Upper lobe of left lung (tissue), 6 donors: ENCODE results near the gene CCN6. TPM values are rescaled to one million over a fixed set of nuclear protein-coding genes. Genes with fewer than 3 reads are reported as not detected.
"Not testable (repeated sequence)": the region's sequence is repeated elsewhere in the genome, so short reads cannot be mapped to it uniquely, and the experiment has no call there.

ENCODE experiments used
- ATAC-seq, 2 donors: fragments of 200-7000 bp; cut with Tn5 transposase; one replicate each; pipeline ENCODE4 v1.9.1; 2022; ENCODE audit warnings: mild to moderate bottlenecking in 2 of 2, moderate library complexity in 2 of 2; ENCODE audit not compliant: low FRiP score in 2 of 2
- DNase-seq, 2 donors: peaks; one replicate each; pipeline ENCODE4 v3.0.0-alpha.2; 2019 to 2020
- H3K27ac ChIP-seq, 4 donors: fragments of 200-600 bp; sonication (generic); one replicate each; pipeline ENCODE4 v1.5.1; 2016 to 2019
- H3K27me3 ChIP-seq, 4 donors: fragments of 200-600 bp; sonication (generic); one replicate each; pipeline ENCODE4 v1.5.1; 2017 to 2019
- H3K36me3 ChIP-seq, 4 donors: fragments of 200-600 bp; sonication (generic); one replicate each; pipeline ENCODE4 v1.5.1; 2016 to 2019
- H3K4me1 ChIP-seq, 4 donors: fragments of 200-600 bp; sonication (generic); one replicate each; pipeline ENCODE4 v1.5.1; 2018 to 2019
- H3K4me3 ChIP-seq, 4 donors: fragments of 200-600 bp; sonication (generic); one replicate each; pipeline ENCODE4 v1.5.1; 2017 to 2019; ENCODE audit warnings: mild to moderate bottlenecking in 2 of 4, moderate library complexity in 1 of 4
- H3K9me3 ChIP-seq, 4 donors: fragments of 200-600 bp; sonication (generic); one replicate each; pipeline ENCODE4 v1.5.1; 2018 to 2019
- EP300 ChIP-seq, 4 donors: sonication (generic); formaldehyde crosslinking; IDR thresholded peaks; one replicate each; pipeline ENCODE4 v1.5.1; 2017; ENCODE audit warnings: antibody characterized with exemption in 4 of 4, control low read depth in 2 of 4
- POLR2A ChIP-seq, 4 donors: fragments of 450-650 bp; IDR thresholded peaks; one replicate each; pipeline ENCODE4 v1.5.1; 2016 to 2017; ENCODE audit warnings: antibody characterized with exemption in 4 of 4, mild to moderate bottlenecking in 2 of 4
- POLR2AphosphoS5 ChIP-seq, 2 donors: sonication (generic); formaldehyde crosslinking; IDR thresholded peaks; one replicate each; pipeline ENCODE4 v1.5.1; 2017; ENCODE audit warnings: antibody characterized with exemption in 2 of 2
- WGBS, 2 donors: methylation state at CpG; one replicate each; pipeline ENCODE4 v1.1.5; 2017 to 2018; 5-methylcytosine and 5-hydroxymethylcytosine counted together
- total RNA-seq, 6 donors: library from RNA; depleted of rRNA in 4 of 6; stranded (reverse); fragments of >200 nt in 4 of 6; gene quantifications; one replicate each; pipeline versions ENCODE4 v1.1.0 to v1.2.1, GENCODE V29; 2016 to 2021
- TF ChIP-seq, protein P1 (sequence below), 6 experiments: fragments of 450-650 bp in 4 of 6; fragments of 200-600 bp in 2 of 6; sonication (generic) in 2 of 6; IDR thresholded peaks; one replicate each; pipeline ENCODE4 v1.5.1; 2016 to 2019; ENCODE audit warnings: antibody characterized with exemption in 6 of 6
- donor health status: DM: no; HTN: no; CAD: no; lungs with moderate emphysema.
- donor health status: DM: no; HTN: yes; CAD: no; lungs with severe emphysema.

Gene CCN6
- total RNA-seq, 6 donors from 2014 or later, result not detected

DNA sequence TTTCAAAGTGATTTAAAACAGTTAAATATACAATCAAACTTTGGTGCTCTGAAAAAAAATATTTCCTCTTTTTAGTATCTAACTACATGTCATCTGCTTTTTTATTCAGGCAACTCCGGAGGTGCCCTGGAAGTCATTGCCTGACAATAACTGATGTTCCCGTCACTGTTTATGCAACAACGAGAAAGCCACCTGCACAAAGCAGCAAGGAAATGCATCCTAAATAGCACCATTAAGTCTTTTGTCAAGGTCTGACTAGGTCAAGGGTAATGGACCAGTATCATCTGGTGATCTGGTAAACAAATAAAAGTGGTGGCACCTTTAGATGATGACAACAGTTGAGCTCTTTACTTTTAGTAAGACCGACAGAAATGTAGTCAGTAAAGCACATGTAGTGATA lies 46.7 kb downstream of the CCN6 start:
- no peak for TF ChIP-seq EP300 (IDR thresholded peaks at IDR 0.05)
- no peak for TF ChIP-seq POLR2A (IDR thresholded peaks at IDR 0.05)
- no peak for TF ChIP-seq POLR2AphosphoS5 (IDR thresholded peaks at IDR 0.05)
- TF ChIP-seq, protein P1, sequence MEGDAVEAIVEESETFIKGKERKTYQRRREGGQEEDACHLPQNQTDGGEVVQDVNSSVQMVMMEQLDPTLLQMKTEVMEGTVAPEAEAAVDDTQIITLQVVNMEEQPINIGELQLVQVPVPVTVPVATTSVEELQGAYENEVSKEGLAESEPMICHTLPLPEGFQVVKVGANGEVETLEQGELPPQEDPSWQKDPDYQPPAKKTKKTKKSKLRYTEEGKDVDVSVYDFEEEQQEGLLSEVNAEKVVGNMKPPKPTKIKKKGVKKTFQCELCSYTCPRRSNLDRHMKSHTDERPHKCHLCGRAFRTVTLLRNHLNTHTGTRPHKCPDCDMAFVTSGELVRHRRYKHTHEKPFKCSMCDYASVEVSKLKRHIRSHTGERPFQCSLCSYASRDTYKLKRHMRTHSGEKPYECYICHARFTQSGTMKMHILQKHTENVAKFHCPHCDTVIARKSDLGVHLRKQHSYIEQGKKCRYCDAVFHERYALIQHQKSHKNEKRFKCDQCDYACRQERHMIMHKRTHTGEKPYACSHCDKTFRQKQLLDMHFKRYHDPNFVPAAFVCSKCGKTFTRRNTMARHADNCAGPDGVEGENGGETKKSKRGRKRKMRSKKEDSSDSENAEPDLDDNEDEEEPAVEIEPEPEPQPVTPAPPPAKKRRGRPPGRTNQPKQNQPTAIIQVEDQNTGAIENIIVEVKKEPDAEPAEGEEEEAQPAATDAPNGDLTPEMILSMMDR (IDR thresholded peaks at IDR 0.05), result no peak
- Histone ChIP-seq H3K4me3 (no peak overlapping the region), H3K27ac (no peak overlapping the region), H3K27me3 (no peaks in the 10 kb centered on the region), H3K4me1 (no peaks in the 10 kb centered on the region), H3K9me3 (no peaks in the 10 kb centered on the region), H3K36me3 (no peaks in the 10 kb centered on the region)
- WGBS, 2 donors, result 57 to 63% methylated on average over 4 of the region's 4 CpGs
- no peak for DNase-seq
- ATAC-seq, result no peak

DNA sequence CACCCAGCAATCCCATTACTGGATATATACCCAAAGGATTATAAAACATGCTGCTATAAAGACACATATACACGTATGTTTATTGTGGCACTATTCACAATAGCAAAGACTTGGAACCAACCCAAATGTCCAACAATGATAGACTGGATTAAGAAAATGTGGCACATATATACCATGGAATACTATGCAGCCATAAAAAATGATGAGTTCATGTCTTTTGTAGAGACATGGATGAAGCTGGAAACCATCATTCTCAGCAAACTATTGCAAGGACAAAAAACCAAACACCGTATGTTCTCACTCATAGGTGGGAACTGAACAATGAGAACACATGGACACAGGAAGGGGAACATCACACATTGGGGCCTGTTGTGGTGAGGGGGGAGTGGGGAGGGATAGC lies 52.1 kb downstream of the CCN6 start:
- H3K27me3 ChIP-seq, H3K4me1 ChIP-seq, H3K27ac ChIP-seq, H3K9me3 ChIP-seq, DNase-seq, H3K4me3 ChIP-seq, ATAC-seq: not testable (repeated sequence)
- H3K36me3 ChIP-seq, result peaks cover 0 to 31% (median 7%) of the 10 kb centered on the region in 4 donors
- WGBS, 2 donors, result 90 to 92% methylated on average over 2 of the region's 2 CpGs

DNA sequence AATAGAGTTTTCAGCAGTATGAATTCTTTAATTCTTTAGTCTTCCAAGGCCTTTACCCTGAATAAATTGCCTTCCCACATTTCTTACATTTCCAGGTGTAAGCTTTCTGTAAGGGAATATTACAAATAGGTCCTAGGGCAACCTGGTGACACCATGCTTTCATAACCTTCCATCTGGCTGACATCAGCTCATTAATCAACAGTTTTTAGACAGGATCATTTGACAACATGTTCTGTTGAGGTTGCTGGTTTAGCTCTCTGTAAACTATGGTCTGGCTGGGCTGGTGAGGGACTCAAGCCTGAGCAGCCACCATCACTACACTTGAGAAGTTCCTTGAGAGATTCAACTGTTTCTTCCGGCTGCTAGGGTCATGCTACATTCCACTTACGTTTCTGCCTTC lies 52.7 kb downstream of the CCN6 start:
- ATAC-seq (no peak), DNase-seq (no peak)
- Histone ChIP-seq H3K4me3 (no peak overlapping the region), H3K36me3 (peaks cover 0 to 33% (median 7%) of the 10 kb centered on the region in 4 donors), H3K4me1 (no peaks in the 10 kb centered on the region), H3K27ac (no peak overlapping the region), H3K27me3 (no peaks in the 10 kb centered on the region), H3K9me3 (no peaks in the 10 kb centered on the region)
- WGBS, 2 donors, result 76 to 80% methylated on average over 2 of the region's 2 CpGs
- TF ChIP-seq POLR2AphosphoS5 (IDR thresholded peaks at IDR 0.05) (no peak), POLR2A (IDR thresholded peaks at IDR 0.05) (no peak), EP300 (IDR thresholded peaks at IDR 0.05) (no peak)
- TF ChIP-seq, protein P1 (IDR thresholded peaks at IDR 0.05), result no peak

DNA sequence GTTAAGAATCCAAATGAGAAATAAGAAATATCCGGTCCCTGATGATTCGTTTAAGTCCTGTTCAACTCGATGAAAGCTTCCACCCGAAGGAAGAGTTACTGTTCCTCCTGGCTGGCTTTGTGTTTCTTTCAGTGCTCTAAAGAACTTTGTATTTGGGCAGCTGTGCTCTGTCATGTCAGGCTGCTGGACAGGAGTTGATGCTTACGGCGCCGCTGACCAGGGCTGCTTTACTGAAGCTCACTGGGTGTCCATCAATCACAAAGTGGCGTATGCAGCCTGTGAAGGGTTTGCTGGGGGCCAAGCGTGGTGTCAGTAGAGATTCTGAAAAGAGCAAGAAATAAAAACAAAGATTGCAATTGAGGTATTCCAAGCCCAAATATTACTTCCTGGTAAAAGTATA lies 55.4 kb downstream of the CCN6 start:
- WGBS, 2 donors, result 65 to 66% methylated on average over 9 of the region's 9 CpGs
- TF ChIP-seq POLR2AphosphoS5 (IDR thresholded peaks at IDR 0.05) (no peak), EP300 (IDR thresholded peaks at IDR 0.05) (no peak), POLR2A (IDR thresholded peaks at IDR 0.05) (no peak)
- TF ChIP-seq, protein P1 (IDR thresholded peaks at IDR 0.05), result no peak
- H3K4me3 ChIP-seq, result no peak overlapping the region
- DNase-seq, result no peak
- H3K9me3 ChIP-seq, result no peaks in the 10 kb centered on the region
- no peak overlapping the region for H3K27ac ChIP-seq
- no peaks in the 10 kb centered on the region for H3K4me1 ChIP-seq
- H3K36me3 ChIP-seq, result peaks cover 0 to 49% (median 8%) of the 10 kb centered on the region in 4 donors
- ATAC-seq, result no peak
- H3K27me3 ChIP-seq, result no peaks in the 10 kb centered on the region

DNA sequence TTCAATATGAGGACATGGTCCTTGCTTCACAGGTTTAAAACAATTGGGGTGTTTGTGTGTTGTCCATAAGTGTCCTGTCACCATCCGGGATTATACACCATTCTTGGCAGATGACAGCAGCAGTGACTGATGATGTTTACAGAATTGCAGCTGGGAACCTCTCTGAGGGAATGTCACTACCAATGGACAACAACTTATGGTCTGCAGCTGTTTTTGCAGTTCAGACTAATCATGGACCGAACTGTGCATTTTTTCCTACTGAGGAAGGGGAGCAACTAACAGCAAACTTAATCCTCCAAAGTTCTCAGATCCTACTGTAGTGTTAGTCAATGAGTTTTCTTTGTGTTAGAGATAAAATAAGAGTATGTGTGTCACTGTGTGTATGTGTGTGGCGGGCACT lies 59.5 kb downstream of the CCN6 start:
- Histone ChIP-seq H3K36me3 (peaks cover 0 to 73% (median 5%) of the 10 kb centered on the region in 4 donors), H3K4me1 (no peaks in the 10 kb centered on the region), H3K27me3 (no peaks in the 10 kb centered on the region), H3K4me3 (no peak overlapping the region), H3K27ac (no peak overlapping the region), H3K9me3 (no peaks in the 10 kb centered on the region)
- TF ChIP-seq, protein P1 (IDR thresholded peaks at IDR 0.05), result no peak
- TF ChIP-seq POLR2AphosphoS5 (IDR thresholded peaks at IDR 0.05) (no peak), EP300 (IDR thresholded peaks at IDR 0.05) (no peak), POLR2A (IDR thresholded peaks at IDR 0.05) (no peak)
- no peak for ATAC-seq
- no peak for DNase-seq
- WGBS, 2 donors, result 55 to 66% methylated on average over 3 of the region's 3 CpGs
